Measurements from ENCODE around the gene GNL3. TPM values are rescaled to one million over a fixed set of nuclear protein-coding genes. Genes with fewer than 3 reads are reported as not detected.
"Not testable (repeated sequence)": the region's sequence is repeated elsewhere in the genome, so short reads cannot be mapped to it uniquely, and the experiment has no call there.

GNL3 gene
- 10 to 100 TPM; 66.8 to 67.5 TPM for total RNA-seq

GRCh38 chr3:52685709-52686691 is at the start of gene GNL3, which contains the start of gene PBRM1:
GNL3 (plus strand) TSS chr3:52686032; CDS start chr3:52686093, 61 bp downstream.
PBRM1 (minus strand) TSS chr3:52685913.
- Mint-ChIP-seq H3K36me3 (ENCODE audit: low read depth) (peaks cover 66% of the 10 kb centered on the region), H3K27ac (peak within 1 kb of the TSS; percentile 90), H3K4me1 (peaks cover 79% of the 10 kb centered on the region), H3K4me3 (peak within 1 kb of the TSS; percentile 91), H3K27me3 (no peaks in the 10 kb centered on the region), H3K9me3 (no peaks in the 10 kb centered on the region)
- ChIA-PET POLR2A (interaction anchor here (0.7 to 6.3 kb wide), 13 partner anchors 9 to 408 kb away, joined by 3 to 78 read pairs (median 4); partner anchors contain the start of genes GLT8D1, NEK4, SFMBT1 and SPCS1), CTCF (interaction anchor here (0.8 to 2.3 kb wide), 3 partner anchors 11 to 150 kb away, joined by 3 to 6 read pairs (median 4); partner anchors contain the start of genes GLT8D1, SPCS1 and UQCC5)
- DNase-seq: peak; percentile 95

- Mint-ChIP-seq H3K27ac (no peak overlapping the region), H3K9me3 (no peaks in the 10 kb centered on the region), H3K4me1 (no peaks in the 10 kb centered on the region), H3K27me3 (no peaks in the 10 kb centered on the region), H3K36me3 (ENCODE audit: low read depth) (peaks cover 51% of the 10 kb centered on the region), H3K4me3 (no peak overlapping the region)
- DNase-seq: no peak
- CTCF ChIA-PET: interaction anchor here (0.6 to 0.9 kb wide), 4 partner anchors 34 to 419 kb away, joined by 3 to 5 read pairs (median 4); no protein-coding TSS in a partner anchor
- POLR2A ChIA-PET: no interaction called here
Observed at GRCh38 chr3:52636673-52637072, 49.2 kb upstream of the GNL3 start.

GRCh38 chr3:52645549-52645948 is 40.3 kb upstream of the GNL3 start:
- DNase-seq: no peak
- Mint-ChIP-seq H3K9me3 (no peaks in the 10 kb centered on the region), H3K4me3 (no peak overlapping the region), H3K36me3 (ENCODE audit: low read depth) (peaks cover 65% of the 10 kb centered on the region), H3K27me3 (no peaks in the 10 kb centered on the region), H3K27ac (no peak overlapping the region), H3K4me1 (peaks cover 5% of the 10 kb centered on the region)
- CTCF ChIA-PET: no interaction called here
- POLR2A ChIA-PET: no interaction called here

GRCh38 chr3:52649461-52650210 is 36.2 kb upstream of the GNL3 start:
- H3K9me3 Mint-ChIP-seq: no peaks in the 10 kb centered on the region
- no peaks in the 10 kb centered on the region for H3K27me3 Mint-ChIP-seq
- H3K36me3 Mint-ChIP-seq (ENCODE audit: low read depth): peaks cover 62% of the 10 kb centered on the region
- H3K4me1 Mint-ChIP-seq: peaks cover 12% of the 10 kb centered on the region
- CTCF ChIA-PET: interaction anchor here (0.6 kb wide), 1 partner anchor 43 kb away, joined by 4 read pairs; no protein-coding TSS in a partner anchor
- POLR2A ChIA-PET: no interaction called here
- DNase-seq: no peak
- peak overlapping the region; percentile 23 for H3K27ac Mint-ChIP-seq
- no peak overlapping the region for H3K4me3 Mint-ChIP-seq

GRCh38 chr3:52650439-52650838 is 35.4 kb upstream of the GNL3 start:
- POLR2A ChIA-PET: no interaction called here
- Mint-ChIP-seq H3K27ac (peak overlapping the region; percentile 17), H3K36me3 (ENCODE audit: low read depth) (peaks cover 60% of the 10 kb centered on the region)

GRCh38 chr3:52651592-52651991 is 34.2 kb upstream of the GNL3 start:
- Mint-ChIP-seq H3K27ac (no peak overlapping the region), H3K36me3 (ENCODE audit: low read depth) (peaks cover 62% of the 10 kb centered on the region), H3K9me3 (no peaks in the 10 kb centered on the region), H3K4me1 (peaks cover 13% of the 10 kb centered on the region), H3K4me3 (no peak overlapping the region), H3K27me3 (no peaks in the 10 kb centered on the region)
- DNase-seq: no peak
- CTCF ChIA-PET: interaction anchor here (0.7 to 1.1 kb wide), 2 partner anchors 10 to 26 kb away, joined by 3 read pairs; no protein-coding TSS in a partner anchor
- POLR2A ChIA-PET: interaction anchor here (0.8 to 1.5 kb wide), 4 partner anchors 9 to 39 kb away, joined by 3 to 6 read pairs (median 4); no protein-coding TSS in a partner anchor

More at GRCh38 chr3:52650439-52650838, 35.4 kb upstream of the GNL3 start:
- H3K27me3 Mint-ChIP-seq: no peaks in the 10 kb centered on the region
- no peak for DNase-seq
- no peak overlapping the region for H3K4me3 Mint-ChIP-seq
- CTCF ChIA-PET: interaction anchor here (0.6 kb wide), 1 partner anchor 42 kb away, joined by 4 read pairs; no protein-coding TSS in a partner anchor
- H3K4me1 Mint-ChIP-seq: peaks cover 12% of the 10 kb centered on the region
- no peaks in the 10 kb centered on the region for H3K9me3 Mint-ChIP-seq

GRCh38 chr3:52655895-52656294 is 29.9 kb upstream of the GNL3 start:
- CTCF ChIA-PET: no interaction called here
- H3K9me3 Mint-ChIP-seq: no peaks in the 10 kb centered on the region
- no peaks in the 10 kb centered on the region for H3K27me3 Mint-ChIP-seq
- H3K4me1 Mint-ChIP-seq: peaks cover 5% of the 10 kb centered on the region
- no peak overlapping the region for H3K4me3 Mint-ChIP-seq
- no peak for DNase-seq
- POLR2A ChIA-PET: no interaction called here
- peaks cover 48% of the 10 kb centered on the region for H3K36me3 Mint-ChIP-seq (ENCODE audit: low read depth)
- no peak overlapping the region for H3K27ac Mint-ChIP-seq

DNA sequence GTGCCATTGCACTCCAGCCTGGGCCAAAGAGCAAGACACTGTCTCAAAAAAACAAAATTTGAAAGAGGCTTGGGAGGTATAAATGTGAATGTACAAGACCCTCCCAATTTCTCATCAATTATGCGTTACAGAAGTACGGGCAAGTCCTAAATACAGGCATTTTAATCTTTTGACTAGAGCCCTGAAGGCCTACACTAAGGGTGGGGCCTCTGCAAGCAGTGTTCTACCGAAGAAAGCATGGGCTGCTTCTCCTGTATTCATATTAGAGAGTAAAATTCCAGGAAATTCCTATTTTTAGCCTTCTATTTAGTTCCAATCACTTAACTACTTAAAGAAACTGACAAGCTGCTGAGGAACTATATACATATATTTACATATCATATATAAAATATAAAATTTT is 25.8 kb upstream of the GNL3 start:
- ChIA-PET CTCF (no interaction called here), POLR2A (no interaction called here)
- peaks cover 1% of the 10 kb centered on the region for H3K4me1 Mint-ChIP-seq
- H3K27ac Mint-ChIP-seq: no peak overlapping the region
- peaks cover 62% of the 10 kb centered on the region for H3K36me3 Mint-ChIP-seq (ENCODE audit: low read depth)
- no peaks in the 10 kb centered on the region for H3K9me3 Mint-ChIP-seq
- no peaks in the 10 kb centered on the region for H3K27me3 Mint-ChIP-seq
- no peak overlapping the region for H3K4me3 Mint-ChIP-seq
- DNase-seq: no peak

- no peaks in the 10 kb centered on the region for H3K4me1 Mint-ChIP-seq
- peaks cover 60% of the 10 kb centered on the region for H3K36me3 Mint-ChIP-seq (ENCODE audit: low read depth)
- CTCF ChIA-PET: interaction anchor here (0.6 kb wide), 1 partner anchor 68 kb away, joined by 4 read pairs; no protein-coding TSS in a partner anchor
- no peak for DNase-seq
- H3K27ac Mint-ChIP-seq: no peak overlapping the region
- POLR2A ChIA-PET: no interaction called here
- no peaks in the 10 kb centered on the region for H3K9me3 Mint-ChIP-seq
- no peaks in the 10 kb centered on the region for H3K27me3 Mint-ChIP-seq
- H3K4me3 Mint-ChIP-seq: no peak overlapping the region
Observed at GRCh38 chr3:52663098-52663497, 22.7 kb upstream of the GNL3 start.

GRCh38 chr3:52670621-52671521 is 15.0 kb upstream of the GNL3 start:
- Mint-ChIP-seq H3K36me3 (ENCODE audit: low read depth) (peaks cover 61% of the 10 kb centered on the region), H3K27me3 (no peaks in the 10 kb centered on the region), H3K9me3 (no peaks in the 10 kb centered on the region), H3K4me1 (peaks cover 30% of the 10 kb centered on the region), H3K27ac (peak overlapping the region; percentile 86), H3K4me3 (peak overlapping the region; percentile 43)
- POLR2A ChIA-PET: interaction anchor here (0.6 to 2.3 kb wide), 3 partner anchors 11 to 16 kb away, joined by 3 to 12 read pairs (median 4); partner anchors contain the start of gene PBRM1
- DNase-seq: peak; percentile 71
- CTCF ChIA-PET: interaction anchor here (0.9 to 1.0 kb wide), 2 partner anchors 13 to 34 kb away, joined by 3 to 5 read pairs; no protein-coding TSS in a partner anchor

DNA sequence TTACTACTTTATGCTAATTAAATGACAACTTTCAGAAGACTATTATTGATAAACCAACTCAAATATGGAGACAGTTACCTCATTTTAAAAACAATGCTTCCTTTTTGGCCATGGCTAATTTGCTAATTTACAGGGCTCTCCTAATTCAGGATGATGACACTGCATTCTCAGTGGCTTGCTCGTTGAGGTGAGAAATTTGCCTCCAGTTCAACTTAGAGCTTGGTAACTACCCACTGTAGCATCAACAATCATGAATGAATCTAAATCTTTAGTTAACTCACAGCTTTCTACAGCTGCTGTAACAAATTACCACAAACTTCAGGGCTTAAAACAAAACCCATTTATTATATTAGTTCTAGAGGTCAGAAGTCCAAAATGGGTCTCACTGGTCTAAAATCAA is 14.2 kb upstream of the GNL3 start:
- DNase-seq: no peak
- no peak overlapping the region for H3K4me3 Mint-ChIP-seq
- CTCF ChIA-PET: interaction anchor here (0.9 to 1.0 kb wide), 2 partner anchors 13 to 35 kb away, joined by 3 to 5 read pairs; no protein-coding TSS in a partner anchor
- peaks cover 64% of the 10 kb centered on the region for H3K36me3 Mint-ChIP-seq (ENCODE audit: low read depth)
- POLR2A ChIA-PET: interaction anchor here (1.3 to 2.3 kb wide), 2 partner anchors 13 to 15 kb away, joined by 4 to 12 read pairs; partner anchors contain the start of gene PBRM1
- peak overlapping the region; percentile 86 for H3K27ac Mint-ChIP-seq
- peaks cover 31% of the 10 kb centered on the region for H3K4me1 Mint-ChIP-seq
- no peaks in the 10 kb centered on the region for H3K9me3 Mint-ChIP-seq
- no peaks in the 10 kb centered on the region for H3K27me3 Mint-ChIP-seq

DNA sequence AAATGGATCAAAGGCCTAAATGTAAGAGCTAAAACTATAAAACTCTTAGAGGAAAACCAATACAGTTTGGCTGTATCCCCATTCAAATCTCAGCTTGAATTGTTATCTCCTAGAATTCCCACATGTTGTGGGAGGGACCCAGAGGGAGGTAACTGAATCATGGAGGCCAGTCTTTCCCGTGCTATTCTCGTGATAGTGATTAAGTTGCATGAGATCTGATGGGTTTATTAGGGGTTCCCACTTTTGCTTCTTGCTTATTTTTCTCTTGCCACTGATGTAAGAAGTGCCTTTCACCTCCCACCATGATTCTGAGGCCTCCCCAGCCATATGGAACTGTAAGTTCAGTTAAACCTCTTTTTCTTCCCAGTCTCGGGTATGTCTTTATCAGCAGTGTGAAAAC is 9.6 kb upstream of the GNL3 start:
- POLR2A ChIA-PET: not testable (repeated sequence)

More for the DNA sequence above, 9.6 kb upstream of the GNL3 start:
- H3K4me3 Mint-ChIP-seq, H3K9me3 Mint-ChIP-seq, DNase-seq, H3K27ac Mint-ChIP-seq, H3K27me3 Mint-ChIP-seq, CTCF ChIA-PET: not testable (repeated sequence)
- H3K36me3 Mint-ChIP-seq (ENCODE audit: low read depth): peaks cover 70% of the 10 kb centered on the region
- peaks cover 40% of the 10 kb centered on the region for H3K4me1 Mint-ChIP-seq

Data from activated CD4-positive, alpha-beta memory T cell treated with anti-CD3 and anti-CD28 coated beads, Interleukin-2, amount 10 ng/mL, durations not matched to agents 7 days and 5 days (primary cell).